K562 (cell line): ENCODE measurements around the gene CPNE2. TPM values are rescaled to one million over a fixed set of nuclear protein-coding genes. Genes with fewer than 3 reads are reported as not detected.

Source experiments
- ATF7 ChIP-seq: fragments of 450-650 bp; IDR thresholded peaks from 2 replicates; pipeline ENCODE4 v1.7.1; 2014; ENCODE audit warnings: mild to moderate bottlenecking, moderate library complexity
- CCAR2 ChIP-seq: fragments of 200-400 bp; formaldehyde crosslinking; IDR thresholded peaks from 2 replicates; pipeline ENCODE4 v1.6.1; 2017; ENCODE audit warnings: mild to moderate bottlenecking, low read depth, low read length
- CREBBP ChIP-seq: IDR thresholded peaks from one replicate; pipeline ENCODE4 v1.6.1; 2012; ENCODE audit warnings: low read depth, mild to moderate bottlenecking, control low read depth, inconsistent platforms, low read length
- ESRRB ChIP-seq: fragments of 250-450 bp; sonication (Bioruptor Pico); IDR thresholded peaks from 2 replicates; pipeline ENCODE4 v1.5.0; 2020; ENCODE audit warnings: mild to moderate bottlenecking, moderate library complexity, borderline replicate concordance
- FOXM1 ChIP-seq, 2 experiments: fragments of 450-650 bp in 1 of 2; sonication (generic) in 1 of 2; formaldehyde crosslinking in 1 of 2; IDR thresholded peaks; 2 replicates each; pipeline versions ENCODE4 v1.6.1 to v1.9.0; 2017 to 2022; ENCODE audit warnings: low read depth in 2 of 2, mild to moderate bottlenecking in 2 of 2, missing genetic modification reagents in 1 of 2, moderate library complexity in 1 of 2
- HMBOX1 ChIP-seq: sonication (generic); IDR thresholded peaks from 2 replicates; pipeline ENCODE4 v1.6.1; 2016
- KDM5B ChIP-seq: fragments of 200-600 bp; sonication (generic); IDR thresholded peaks from 2 replicates; pipeline ENCODE4 v1.6.1; 2012; ENCODE audit warnings: low read depth, mild to moderate bottlenecking, moderate library complexity, low read length, control low read depth, inconsistent platforms; ENCODE audit not compliant: insufficient replicate concordance
- MEF2A ChIP-seq: IDR thresholded peaks from 2 replicates; pipeline ENCODE4 v1.6.1; 2011; ENCODE audit warnings: low read depth, mild to moderate bottlenecking, low read length, moderate library complexity; ENCODE audit not compliant: control insufficient read depth
- MITF ChIP-seq: IDR thresholded peaks from 2 replicates; pipeline ENCODE4 v1.6.1; 2014; ENCODE audit warnings: antibody characterized with exemption
- NRF1 ChIP-seq, 2 experiments: fragments of 450-650 bp; IDR thresholded peaks in 1 of 2; conservative IDR thresholded peaks in 1 of 2; 2 replicates each; pipeline ENCODE4 v1.6.1; 2014; ENCODE audit warnings: mild to moderate bottlenecking in 2 of 2
- PHB2 ChIP-seq: fragments of 450-650 bp; IDR thresholded peaks from 2 replicates; pipeline ENCODE4 v1.6.1; 2017; ENCODE audit warnings: low read depth
- PHF20 ChIP-seq: fragments of 450-650 bp; IDR thresholded peaks from 2 replicates; pipeline ENCODE4 v1.6.1; 2018; ENCODE audit not compliant: partially characterized antibody
- SMC3 ChIP-seq: conservative IDR thresholded peaks from 2 replicates; pipeline ENCODE4 v1.6.1; 2011; ENCODE audit warnings: low read depth, low read length, improper control_type of control experiment; ENCODE audit not compliant: insufficient read depth
- SPI1 ChIP-seq: IDR thresholded peaks from 2 replicates; pipeline ENCODE4 v1.6.1; 2011; ENCODE audit warnings: low read depth, low read length, control low read depth, borderline replicate concordance
- TSHZ1 ChIP-seq: fragments of 250-450 bp; sonication (Bioruptor Pico); IDR thresholded peaks from 2 replicates; pipeline ENCODE4 v1.4.0; 2020; ENCODE audit warnings: mild to moderate bottlenecking, moderate library complexity
- ZMIZ1 ChIP-seq, 2 experiments: fragments of 150-350 bp in 1 of 2; IDR thresholded peaks; 2 replicates each; pipeline ENCODE4 v1.6.1; 2012 to 2016; ENCODE audit warnings: low read depth in 2 of 2, low read length in 2 of 2, mild to moderate bottlenecking in 1 of 2, moderate library complexity in 1 of 2
- ZNF197 ChIP-seq: fragments of 200-800 bp; sonication (Bioruptor generic); IDR thresholded peaks from 2 replicates; pipeline ENCODE4 v1.6.1; 2016; ENCODE audit warnings: low read depth, missing genetic modification characterization, missing compliant biosample characterization
- polyA plus RNA-seq, 8 experiments: library from polyadenylated mRNA; depleted of rRNA in 4 of 8; stranded (reverse) in 5 of 8; unstranded in 3 of 8; fragments of >200 nt; fragmentation: Nextera tagmentation in 2 of 8; fragmentation: Illumina TruSeq in 1 of 8; extraction: Ambion mirVana in 2 of 8; extraction: Trizol in 1 of 8; gene quantifications; 2 replicates each; pipeline versions ENCODE4 v1.2.1 to v1.2.3, GENCODE V29; 2011 to 2014; ENCODE audit warnings: inconsistent platforms in 1 of 8, missing spikeins in 1 of 8
- total RNA-seq, 7 experiments: library from RNA; depleted of rRNA in 6 of 7; stranded (reverse); fragments of >200 nt in 6 of 7; fragmentation: Illumina TruSeq in 2 of 7; extraction: Trizol in 2 of 7; gene quantifications; 2 replicates each; pipeline versions ENCODE4 v1.2.1 to v1.2.3, GENCODE V29; 2011 to 2021; ENCODE audit warnings: low replicate concordance in 1 of 7

The CPNE2 gene
- total and polyA plus RNA-seq, 9 of the 15 experiments (the other 6 are each of a cell fraction or from before 2014, with no cell fraction given) = 3.0 to 13.9 (median 8.6) TPM

GRCh38 chr16:57091975-57092785, at the start of gene CPNE2 (continued):
- TF ChIP-seq KDM5B (peak; percentile 67), ATF7 (no peak), ZMIZ1 (IDR thresholded peaks at IDR 0.05; ENCODE audit: low read depth in 2 of 2, low read length in 2 of 2) (no peak), CREBBP (no peak), ZNF197 (CRISPR knock-in tag) (no peak), MITF (no peak), HMBOX1 (no peak), ESRRB (CRISPR knock-in tag) (no peak), FOXM1 (IDR thresholded peaks at IDR 0.05; ENCODE audit: low read depth) (no peak), FOXM1 (CRISPR knock-in tag; IDR thresholded peaks at IDR 0.05; ENCODE audit: low read depth) (no peak), SPI1 (peak; percentile 45; the same call in 1 of the 2 replicates), MEF2A (no peak), PHB2 (no peak), NRF1 (conservative IDR thresholded peaks at IDR 0.05 in 1 of 2, IDR thresholded peaks at IDR 0.05 in 1 of 2) (no peak), TSHZ1 (no peak), PHF20 (peak; percentile 23), CCAR2 (no peak), SMC3 (no peak)
